ENCODE measurements around the gene CDC27. TPM values are rescaled to one million over a fixed set of nuclear protein-coding genes. Genes with fewer than 3 reads are reported as not detected.

The CDC27 gene
- total RNA-seq (2021; ENCODE audit: unreplicated experiment) (97.5 TPM), Bru-seq, nascent RNA (percentile 90 among the genes with signal in this experiment), BruChase-seq, experiment 1, labeled RNA remaining after a 2-hour chase (percentile 89 among the genes with signal in this experiment), BruChase-seq, experiment 2, labeled RNA remaining after a 6-hour chase (percentile 92 among the genes with signal in this experiment)
- polyA plus RNA-seq (2012; ENCODE audit: insufficient read length): 39.0 TPM
- long read RNA-seq, full-length matches to known transcripts: 4 of 24 reads
- long read RNA-seq, partial matches to known transcripts: 5 of 24 reads
- long read RNA-seq, other reads (novel, unspliced or antisense): 15 of 24 reads

GRCh38 chr17:47188876-47189731 is at the start of gene CDC27:
CDC27 (minus strand) TSS chr17:47189295; CDS start chr17:47189172, 123 bp downstream.
- ATAC-seq: peak; percentile 98
- ChIA-PET CTCF (no interaction called here), POLR2A (interaction anchor here (0.6 kb wide), 1 partner anchor 136 kb away, joined by 10 read pairs; no protein-coding TSS in a partner anchor)
- H3K4me1 ChIP-seq (ENCODE audit: control insufficient read depth, insufficient read depth, low read length): peaks cover 13% of the 10 kb centered on the region
- intact Hi-C loops (cut with micrococcal nuclease; ENCODE audit: unreplicated experiment): no loop called here
- peaks cover 9% of the 10 kb centered on the region; the same call in 1 of the 2 replicates for H3K36me3 ChIP-seq (ENCODE audit: control insufficient read depth, insufficient read depth, low read length)
- TF ChIP-seq, protein P1, sequence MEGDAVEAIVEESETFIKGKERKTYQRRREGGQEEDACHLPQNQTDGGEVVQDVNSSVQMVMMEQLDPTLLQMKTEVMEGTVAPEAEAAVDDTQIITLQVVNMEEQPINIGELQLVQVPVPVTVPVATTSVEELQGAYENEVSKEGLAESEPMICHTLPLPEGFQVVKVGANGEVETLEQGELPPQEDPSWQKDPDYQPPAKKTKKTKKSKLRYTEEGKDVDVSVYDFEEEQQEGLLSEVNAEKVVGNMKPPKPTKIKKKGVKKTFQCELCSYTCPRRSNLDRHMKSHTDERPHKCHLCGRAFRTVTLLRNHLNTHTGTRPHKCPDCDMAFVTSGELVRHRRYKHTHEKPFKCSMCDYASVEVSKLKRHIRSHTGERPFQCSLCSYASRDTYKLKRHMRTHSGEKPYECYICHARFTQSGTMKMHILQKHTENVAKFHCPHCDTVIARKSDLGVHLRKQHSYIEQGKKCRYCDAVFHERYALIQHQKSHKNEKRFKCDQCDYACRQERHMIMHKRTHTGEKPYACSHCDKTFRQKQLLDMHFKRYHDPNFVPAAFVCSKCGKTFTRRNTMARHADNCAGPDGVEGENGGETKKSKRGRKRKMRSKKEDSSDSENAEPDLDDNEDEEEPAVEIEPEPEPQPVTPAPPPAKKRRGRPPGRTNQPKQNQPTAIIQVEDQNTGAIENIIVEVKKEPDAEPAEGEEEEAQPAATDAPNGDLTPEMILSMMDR (IDR thresholded peaks at IDR 0.05): no peak
- TF ChIP-seq POLR2AphosphoS5 (IDR thresholded peaks at IDR 0.05; ENCODE audit: low read depth, low read length) (peak; percentile 53; the same call in 1 of the 2 replicates), TCF7L2 (IDR thresholded peaks at IDR 0.05; ENCODE audit: low read depth, low read length) (no peak)
- peak; percentile 93 for DNase-seq (ENCODE audit: low read depth, low spot score)
- no TSS peak for BruUV-seq (replicated peaks)
- peak within 1 kb of the TSS; percentile 99 for H3K27ac ChIP-seq (ENCODE audit: low read length)
- no peaks in the 10 kb centered on the region for H3K27me3 ChIP-seq (ENCODE audit: control insufficient read depth, insufficient read depth, low read length)
- in situ Hi-C loops (cut with HindIII; ENCODE audit: low pct_unique_long_range_greater_than_20kb, low sequenced_read_pairs): no loop called here
- peak within 1 kb of the TSS; percentile 95 for H3K4me3 ChIP-seq (ENCODE audit: low read depth in 2 of 2, low read length in 2 of 2)
- H3K9me3 ChIP-seq (ENCODE audit: control insufficient read depth, insufficient read depth, low read depth, low read length): no peaks in the 10 kb centered on the region

DNA sequence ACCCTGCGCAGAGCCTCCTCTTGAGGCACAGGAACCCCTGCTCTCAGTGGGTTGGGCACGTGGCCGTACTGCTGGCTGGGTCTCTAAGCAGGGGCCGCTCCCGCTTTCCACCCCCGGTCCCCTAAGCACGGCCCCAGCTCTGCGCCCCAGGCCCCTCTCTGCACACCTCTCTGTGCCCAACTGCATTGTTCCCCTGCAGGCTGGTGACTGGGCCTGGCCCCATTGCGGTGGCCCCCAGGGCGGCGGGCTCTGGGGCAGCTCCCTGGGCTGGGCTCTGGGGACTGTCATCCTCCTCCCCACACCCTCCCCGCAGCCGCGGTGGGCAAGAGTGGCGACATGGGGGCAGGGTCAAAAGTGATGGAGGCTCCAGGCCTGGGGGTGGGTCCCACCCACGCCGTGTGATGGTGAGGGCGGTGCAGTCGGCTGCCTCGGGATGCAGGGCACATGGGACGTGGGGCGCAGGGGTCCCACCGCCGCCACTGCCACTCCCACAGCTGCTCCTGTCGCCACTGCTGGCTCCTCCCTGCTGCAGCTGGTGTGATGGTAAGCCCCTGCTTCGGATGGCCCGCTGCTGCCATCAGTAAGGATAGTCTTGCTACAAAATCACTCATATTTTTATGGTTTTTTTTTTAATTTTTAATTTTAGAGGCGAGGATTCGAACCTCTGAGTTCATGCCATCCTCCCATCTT is 49.4 kb upstream of the CDC27 start:
- Histone ChIP-seq H3K27me3 (ENCODE audit: control insufficient read depth, insufficient read depth, low read length) (no peaks in the 10 kb centered on the region), H3K4me3 (ENCODE audit: low read depth in 2 of 2, low read length in 2 of 2) (no peak overlapping the region), H3K9me3 (ENCODE audit: control insufficient read depth, insufficient read depth, low read depth, low read length) (no peaks in the 10 kb centered on the region), H3K4me1 (ENCODE audit: control insufficient read depth, insufficient read depth, low read length) (peaks cover 4% of the 10 kb centered on the region; the same call in 1 of the 2 replicates), H3K27ac (ENCODE audit: low read length) (no peak overlapping the region), H3K36me3 (ENCODE audit: control insufficient read depth, insufficient read depth, low read length) (no peaks in the 10 kb centered on the region)
- ATAC-seq: no peak
- BruUV-seq (replicated peaks): no TSS peak
- intact Hi-C loops (cut with micrococcal nuclease; ENCODE audit: unreplicated experiment): no loop called here
- in situ Hi-C loops (cut with HindIII; ENCODE audit: low pct_unique_long_range_greater_than_20kb, low sequenced_read_pairs): no loop called here
- DNase-seq (ENCODE audit: low read depth, low spot score): no peak
- POLR2A ChIA-PET: no interaction called here
- CTCF ChIA-PET: no interaction called here
- no peak for TF ChIP-seq REST (IDR thresholded peaks at IDR 0.05; ENCODE audit: insufficient read depth in 1 of 2, low read depth in 2 of 2, low read length in 1 of 2)
- no peak for TF ChIP-seq TCF7L2 (IDR thresholded peaks at IDR 0.05; ENCODE audit: low read depth, low read length)
- TF ChIP-seq SIN3A (IDR thresholded peaks at IDR 0.05; ENCODE audit: borderline replicate concordance, insufficient read depth, low read depth, low read length): no peak
- TF ChIP-seq, protein P1 (IDR thresholded peaks at IDR 0.05): no peak
- no peak for TF ChIP-seq POLR2AphosphoS5 (IDR thresholded peaks at IDR 0.05; ENCODE audit: low read depth, low read length)

All from Panc1 (cell line).